HL-60/S4 (cell line): ENCODE results near the gene PFDN1.

Source experiments
- in situ Hi-C: fragments of 300-500 bp; cut with MboI; formaldehyde crosslinking; loops from 2 replicates; pipeline ENCODE4 v1.14.3; 2022; ENCODE audit warnings: low sequenced_read_pairs

PFDN1 gene

GRCh38 chr5:140298183-140298601, 4.7 kb downstream of the PFDN1 start:
- in situ Hi-C loops, result no loop called here

GRCh38 chr5:140297283-140297682, 5.6 kb downstream of the PFDN1 start:
- in situ Hi-C loops, result no loop called here

DNA sequence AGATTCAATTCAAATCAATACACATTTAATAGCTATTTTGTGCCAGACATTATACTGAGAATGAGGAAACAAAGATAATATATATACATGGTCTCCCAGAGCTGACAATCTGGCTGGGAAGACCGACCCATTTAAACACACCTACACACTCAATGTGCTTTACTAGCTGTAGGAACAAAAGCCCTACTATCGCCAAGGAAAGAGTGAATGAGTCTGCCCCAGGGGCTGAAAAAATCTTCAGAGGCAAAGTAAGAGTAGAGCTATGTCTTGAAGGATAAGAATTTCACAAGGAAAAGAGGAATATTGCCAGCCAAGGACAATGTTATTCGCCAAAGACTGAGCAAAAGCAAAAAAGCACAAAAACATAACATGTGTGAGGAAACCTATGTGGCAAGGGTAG, 6.6 kb downstream of the PFDN1 start:
- in situ Hi-C loops, result no loop called here

DNA sequence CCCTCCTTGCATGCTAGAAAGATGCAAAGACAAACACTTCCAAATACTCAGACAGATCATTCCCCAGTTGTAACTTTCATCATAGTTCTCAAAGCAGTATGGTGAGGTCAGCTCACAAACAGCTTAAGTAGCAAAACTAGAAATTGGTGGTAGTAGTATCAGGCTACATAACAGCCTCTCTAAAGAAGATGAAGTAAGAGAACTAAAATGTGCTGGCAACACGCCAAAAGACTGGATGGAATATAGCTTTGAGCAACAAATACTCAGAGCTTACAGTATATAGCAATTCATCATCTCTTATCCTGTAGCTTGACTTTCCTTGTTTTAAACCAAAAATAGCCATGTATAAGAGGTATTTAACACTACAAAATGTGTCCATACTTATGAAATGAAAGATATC, 7.5 kb downstream of the PFDN1 start:
- in situ Hi-C loops, result no loop called here

GRCh38 chr5:140294753-140295152, 8.1 kb downstream of the PFDN1 start:
- in situ Hi-C loops, result no loop called here

DNA sequence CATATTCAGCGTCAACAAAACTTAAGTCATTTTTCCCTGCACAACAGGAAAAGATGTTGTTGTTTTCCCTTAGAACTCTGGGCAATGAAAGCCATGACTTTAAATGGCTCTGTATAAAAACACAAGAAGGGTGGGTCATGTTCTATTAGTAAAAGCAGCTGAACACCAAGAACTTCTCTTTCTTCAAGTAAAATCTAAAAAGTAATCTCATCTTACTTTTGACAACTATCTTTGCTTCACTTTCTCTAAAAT, 9.1 kb downstream of the PFDN1 start:
- in situ Hi-C loops, result no loop called here

- in situ Hi-C loops, result no loop called here
Measured at GRCh38 chr5:140293091-140293848, 9.6 kb downstream of the PFDN1 start.

GRCh38 chr5:140292212-140293036, 10.5 kb downstream of the PFDN1 start:
- in situ Hi-C loops, result no loop called here

GRCh38 chr5:140287801-140288521, 14.9 kb downstream of the PFDN1 start:
- in situ Hi-C loops, result no loop called here

- in situ Hi-C loops, result no loop called here
Measured at GRCh38 chr5:140286424-140286823, 16.5 kb downstream of the PFDN1 start.

GRCh38 chr5:140284013-140284412, 18.9 kb downstream of the PFDN1 start:
- in situ Hi-C loops, result no loop called here

GRCh38 chr5:140282266-140282665, 20.6 kb downstream of the PFDN1 start:
- in situ Hi-C loops, result no loop called here

DNA sequence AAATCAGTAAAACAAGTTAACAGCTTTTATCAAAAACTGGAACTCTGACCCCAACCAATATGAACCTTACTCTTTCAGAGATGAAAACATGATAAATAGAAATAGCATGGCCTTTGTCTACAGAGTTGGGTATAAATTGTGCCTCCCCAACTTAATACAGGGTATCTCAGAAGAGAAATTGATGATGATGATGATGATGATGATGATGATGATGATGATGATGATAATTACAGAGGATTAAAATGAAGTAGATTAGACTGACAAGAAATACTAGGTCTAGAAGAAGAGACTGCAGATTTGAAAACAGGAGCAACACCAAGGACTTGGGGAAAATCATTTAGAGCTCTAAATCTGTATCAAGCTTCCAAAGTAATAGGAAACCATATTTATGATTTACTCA, 27.1 kb downstream of the PFDN1 start:
- in situ Hi-C loops, result no loop called here

DNA sequence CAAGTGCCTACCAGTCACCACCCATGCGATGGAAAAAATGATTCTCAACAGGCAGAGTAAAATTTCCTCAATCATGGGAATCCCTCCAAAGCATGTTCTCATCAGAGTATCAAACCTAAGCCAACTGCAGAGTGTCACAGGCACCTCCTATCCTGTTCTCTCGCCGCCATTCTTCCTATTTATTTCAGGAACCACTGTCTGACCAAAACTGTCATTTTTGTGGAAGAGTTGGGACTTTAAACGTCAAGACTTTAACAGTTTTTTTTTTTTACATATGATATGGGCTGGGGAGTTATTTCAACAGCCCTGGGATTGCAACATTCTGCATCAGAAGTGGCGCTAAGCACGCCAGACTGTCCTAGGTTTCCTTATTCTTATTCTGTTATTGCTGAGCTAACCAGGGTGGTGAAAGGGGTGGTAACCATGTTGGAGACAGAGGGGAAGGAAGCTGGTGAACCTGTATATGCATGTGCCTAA, 29.5 kb downstream of the PFDN1 start:
- in situ Hi-C loops, result no loop called here

- in situ Hi-C loops, result no loop called here
Measured at GRCh38 chr5:140270008-140270407, 32.9 kb downstream of the PFDN1 start.

- in situ Hi-C loops, result no loop called here
Measured at GRCh38 chr5:140267559-140268018, 35.3 kb downstream of the PFDN1 start.

DNA sequence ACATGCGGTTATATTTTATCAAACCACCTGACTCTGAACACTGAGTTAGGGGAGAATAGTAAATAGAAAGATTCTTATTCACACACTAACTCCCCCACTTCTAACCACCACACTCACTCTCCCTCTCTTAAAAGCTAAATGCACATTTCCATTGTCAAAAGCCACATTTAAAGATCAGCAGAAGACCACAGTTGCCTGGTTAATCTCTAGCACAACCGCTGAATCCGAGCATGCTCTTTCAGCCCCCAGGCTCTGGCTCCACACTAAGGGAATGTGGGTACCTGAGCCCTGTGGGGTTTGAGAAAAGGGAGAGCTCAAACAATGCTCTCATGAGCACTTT, 35.7 kb downstream of the PFDN1 start:
- in situ Hi-C loops, result no loop called here

DNA sequence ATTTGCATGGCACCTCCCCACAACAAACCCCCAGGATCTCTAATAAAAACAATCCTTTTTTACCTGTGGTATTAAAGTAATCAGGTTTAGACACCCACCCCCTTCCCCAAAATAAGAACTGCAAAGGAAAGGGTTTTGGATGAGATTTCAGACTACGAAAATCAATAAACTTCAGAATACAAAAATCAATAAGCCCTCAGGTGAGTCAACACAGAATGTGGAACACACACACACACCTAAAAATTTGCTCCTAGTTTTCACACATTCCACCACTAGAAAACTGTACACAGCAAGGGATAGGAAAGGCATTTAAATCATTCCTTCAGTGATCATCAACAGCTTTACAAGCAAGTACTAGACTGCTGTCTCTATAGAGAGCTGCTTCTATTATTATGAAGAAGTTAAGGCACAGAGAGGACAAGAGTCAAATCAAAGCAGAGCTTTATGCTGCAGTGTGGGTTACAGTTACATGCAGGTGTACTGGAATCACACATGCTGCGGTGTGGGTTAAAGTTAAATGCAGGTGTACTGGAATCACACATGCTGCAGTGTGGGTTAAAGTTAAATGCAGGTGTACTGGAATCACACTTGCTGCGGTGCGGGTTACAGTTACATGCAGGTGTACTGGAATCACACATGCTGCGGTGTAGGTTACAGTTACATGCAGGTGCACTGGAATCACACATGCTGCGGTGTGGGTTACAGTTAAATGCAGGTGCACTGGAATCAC, 36.3 kb downstream of the PFDN1 start:
- in situ Hi-C loops, result no loop called here

DNA sequence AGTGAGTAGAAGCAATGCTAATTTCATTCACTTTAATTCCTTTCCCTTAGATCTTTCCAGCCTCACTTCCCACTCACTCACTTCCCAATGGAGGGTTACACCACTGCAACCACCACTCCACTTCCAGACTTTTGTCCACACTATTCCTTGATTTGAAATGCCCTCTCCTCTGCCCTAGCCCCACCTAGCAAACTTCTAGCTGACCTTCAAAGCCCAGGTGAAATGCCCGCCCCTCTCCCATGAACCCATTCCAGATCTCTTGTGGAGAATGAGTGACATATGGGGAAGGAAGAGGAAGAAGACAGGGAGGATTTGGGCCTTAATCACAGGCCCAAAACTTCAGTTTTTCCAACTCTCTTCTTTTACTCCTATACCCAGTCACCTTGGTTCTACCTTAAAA, 37.1 kb downstream of the PFDN1 start:
- in situ Hi-C loops, result no loop called here

- in situ Hi-C loops, result no loop called here
Measured at GRCh38 chr5:140262839-140263238, 40.1 kb downstream of the PFDN1 start.

DNA sequence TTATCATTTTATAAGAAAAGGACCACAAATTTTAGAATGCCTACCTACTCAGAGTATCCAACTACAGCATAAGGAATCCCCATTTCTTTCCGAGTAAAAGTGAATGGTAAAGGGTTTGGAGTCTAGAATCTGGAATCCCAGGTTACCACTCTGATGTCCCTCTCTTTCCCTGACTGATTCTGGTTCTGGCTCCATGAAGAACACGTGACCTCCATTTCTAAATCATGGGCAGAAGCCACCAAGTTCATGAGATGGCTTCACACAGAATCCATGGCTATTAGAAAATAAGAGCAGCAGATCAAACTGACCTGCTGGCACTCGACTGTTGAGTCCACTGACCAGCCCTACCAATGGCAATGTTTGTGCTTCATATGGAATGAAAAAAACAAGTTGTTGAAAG, 40.7 kb downstream of the PFDN1 start:
- in situ Hi-C loops, result no loop called here
